ENCODE data around the gene AK1. TPM values are rescaled to one million over a fixed set of nuclear protein-coding genes. Genes with fewer than 3 reads are reported as not detected.
A peak's percentile ranks its signal among the peaks of the same experiment; 100 is the strongest.

The AK1 gene
- total and polyA plus RNA-seq, 2 of the 8 experiments (the other 6 are each of a cell fraction or from before 2014, with no cell fraction given) = 37.9 to 39.2 TPM

DNA sequence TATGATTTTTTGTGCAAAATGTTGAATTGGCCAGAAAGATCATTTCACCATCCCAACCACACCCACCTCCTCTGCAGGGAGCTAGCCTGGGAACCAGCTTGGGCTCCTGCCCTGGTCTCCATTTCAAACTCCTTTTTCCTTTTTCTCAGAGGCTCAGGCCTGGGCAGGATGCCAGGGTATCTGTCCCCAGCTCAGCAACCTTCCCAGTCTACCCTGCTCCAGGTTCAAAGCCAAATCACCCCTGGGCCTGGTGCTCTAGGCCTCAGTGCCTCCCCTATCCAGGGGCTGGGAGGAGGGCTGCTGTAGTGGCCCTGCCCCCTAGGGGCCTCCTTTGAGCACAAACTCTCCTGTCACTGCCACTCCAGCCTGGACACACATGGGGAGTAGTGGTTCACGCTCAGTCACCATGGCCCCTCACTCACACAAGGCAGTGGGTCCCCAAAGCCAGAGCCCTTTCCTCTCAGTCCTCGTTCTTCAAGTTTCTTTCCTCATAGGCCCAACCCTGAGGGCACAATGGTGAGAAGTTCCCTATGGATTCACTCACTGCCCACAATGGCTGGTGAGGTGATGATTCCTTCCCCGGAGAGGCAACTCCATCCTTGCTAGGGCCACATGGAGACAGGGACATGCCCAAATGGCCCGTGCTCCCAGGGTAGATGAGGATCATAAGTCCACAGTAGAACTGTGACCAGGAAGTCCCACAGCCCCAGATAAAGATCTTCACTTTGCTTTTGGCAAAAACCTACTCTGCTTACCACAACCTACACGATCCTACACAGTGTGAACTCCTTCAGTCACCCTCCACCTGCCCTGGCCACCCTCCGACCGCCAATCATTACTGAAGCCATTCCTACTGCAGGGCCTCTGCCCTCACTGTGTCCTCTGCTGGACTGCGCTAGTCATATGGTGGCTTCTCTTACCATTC, 41.0 kb upstream of the AK1 start (continued):
- TF ChIP-seq, protein P1, sequence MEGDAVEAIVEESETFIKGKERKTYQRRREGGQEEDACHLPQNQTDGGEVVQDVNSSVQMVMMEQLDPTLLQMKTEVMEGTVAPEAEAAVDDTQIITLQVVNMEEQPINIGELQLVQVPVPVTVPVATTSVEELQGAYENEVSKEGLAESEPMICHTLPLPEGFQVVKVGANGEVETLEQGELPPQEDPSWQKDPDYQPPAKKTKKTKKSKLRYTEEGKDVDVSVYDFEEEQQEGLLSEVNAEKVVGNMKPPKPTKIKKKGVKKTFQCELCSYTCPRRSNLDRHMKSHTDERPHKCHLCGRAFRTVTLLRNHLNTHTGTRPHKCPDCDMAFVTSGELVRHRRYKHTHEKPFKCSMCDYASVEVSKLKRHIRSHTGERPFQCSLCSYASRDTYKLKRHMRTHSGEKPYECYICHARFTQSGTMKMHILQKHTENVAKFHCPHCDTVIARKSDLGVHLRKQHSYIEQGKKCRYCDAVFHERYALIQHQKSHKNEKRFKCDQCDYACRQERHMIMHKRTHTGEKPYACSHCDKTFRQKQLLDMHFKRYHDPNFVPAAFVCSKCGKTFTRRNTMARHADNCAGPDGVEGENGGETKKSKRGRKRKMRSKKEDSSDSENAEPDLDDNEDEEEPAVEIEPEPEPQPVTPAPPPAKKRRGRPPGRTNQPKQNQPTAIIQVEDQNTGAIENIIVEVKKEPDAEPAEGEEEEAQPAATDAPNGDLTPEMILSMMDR (IDR thresholded peaks at IDR 0.05; ENCODE audit: control extremely low read depth in 1 of 3, insufficient read depth in 1 of 3, low read depth in 1 of 3, low read length in 3 of 3) = peak; percentile 37 to 56 (median 45); a peak in 3 of 4 replicates
- TF ChIP-seq KDM5A (IDR thresholded peaks at IDR 0.05; ENCODE audit: low read length) (no peak), CBX8 (IDR thresholded peaks at IDR 0.05; ENCODE audit: borderline replicate concordance, low read depth, low read length) (no peak), RAD21 (IDR thresholded peaks at IDR 0.05 in 1 of 2, conservative IDR thresholded peaks at IDR 0.05 in 1 of 2; ENCODE audit: low read depth in 2 of 2, low read length in 2 of 2) (peak; percentile 25 to 46; a peak in 3 of 4 replicates), TBP (IDR thresholded peaks at IDR 0.05; ENCODE audit: low read depth, low read length) (no peak), POU5F1 (IDR thresholded peaks at IDR 0.05; ENCODE audit: low read depth, low read length) (no peak), BACH1 (IDR thresholded peaks at IDR 0.05; ENCODE audit: low read length) (no peak), POLR2A (IDR thresholded peaks at IDR 0.05; ENCODE audit: control extremely low read depth in 1 of 2, low read depth in 2 of 2, low read length in 2 of 2) (no peak), HDAC2 (IDR thresholded peaks at IDR 0.05; ENCODE audit: borderline replicate concordance in 1 of 2, low read depth in 2 of 2, low read length in 2 of 2) (no peak), SIX5 (IDR thresholded peaks at IDR 0.05; ENCODE audit: low read depth, low read length) (no peak), CBX5 (IDR thresholded peaks at IDR 0.05; ENCODE audit: low read depth, low read length) (no peak), SIN3A (conservative IDR thresholded peaks at IDR 0.05 in 1 of 2, IDR thresholded peaks at IDR 0.05 in 1 of 2; ENCODE audit: low read depth in 1 of 2, low read length in 2 of 2) (peak in 1 of 2 experiments; percentile 50; a peak in 1 of 4 replicates), GABPA (IDR thresholded peaks at IDR 0.05; ENCODE audit: borderline replicate concordance, insufficient read depth, low read length) (no peak), JUN (IDR thresholded peaks at IDR 0.05; ENCODE audit: low read depth, low read length) (no peak), RXRA (IDR thresholded peaks at IDR 0.05; ENCODE audit: insufficient read depth, low read depth, low read length) (no peak), POLR2AphosphoS5 (IDR thresholded peaks at IDR 0.05; ENCODE audit: low read depth, low read length) (no peak)
- TF ChIP-seq, protein P2, sequence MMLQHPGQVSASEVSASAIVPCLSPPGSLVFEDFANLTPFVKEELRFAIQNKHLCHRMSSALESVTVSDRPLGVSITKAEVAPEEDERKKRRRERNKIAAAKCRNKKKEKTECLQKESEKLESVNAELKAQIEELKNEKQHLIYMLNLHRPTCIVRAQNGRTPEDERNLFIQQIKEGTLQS (IDR thresholded peaks at IDR 0.05; ENCODE audit: insufficient read depth, low read depth, low read length) = no peak
- TF ChIP-seq, protein P3, sequence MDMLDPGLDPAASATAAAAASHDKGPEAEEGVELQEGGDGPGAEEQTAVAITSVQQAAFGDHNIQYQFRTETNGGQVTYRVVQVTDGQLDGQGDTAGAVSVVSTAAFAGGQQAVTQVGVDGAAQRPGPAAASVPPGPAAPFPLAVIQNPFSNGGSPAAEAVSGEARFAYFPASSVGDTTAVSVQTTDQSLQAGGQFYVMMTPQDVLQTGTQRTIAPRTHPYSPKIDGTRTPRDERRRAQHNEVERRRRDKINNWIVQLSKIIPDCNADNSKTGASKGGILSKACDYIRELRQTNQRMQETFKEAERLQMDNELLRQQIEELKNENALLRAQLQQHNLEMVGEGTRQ (IDR thresholded peaks at IDR 0.05; ENCODE audit: low read length) = no peak

Data from H1 (cell line).